Panc1 (cell line): Measurements from ENCODE around the gene PIGV. TPM values are rescaled to one million over a fixed set of nuclear protein-coding genes. Genes with fewer than 3 reads are reported as not detected.

Source experiments
- ATAC-seq: fragments of 200-7000 bp; cut with Tn5 transposase; 2 replicates; pipeline ENCODE4 v1.9.1; 2020; ENCODE audit warnings: mild to moderate bottlenecking, moderate library complexity
- BruUV-seq: library from RNA; stranded (reverse); fragments of 400-500 nt; replicated peaks from 2 replicates; lab custom pipeline; 2021; lab: Mats Ljungman, UMichigan
- CTCF ChIA-PET: fragments of 300-600 bp; sonication (Branson Sonifier 250); formaldehyde crosslinking; loops from one replicate; lab custom pipeline; 2022; ENCODE audit warnings: antibody characterized with exemption; lab: Charles Lee
- POLR2A ChIA-PET: fragments of 300-600 bp; sonication (Branson Sonifier 250); formaldehyde crosslinking; loops from one replicate; lab custom pipeline; 2022; ENCODE audit warnings: antibody characterized with exemption; lab: Charles Lee
- DNase-seq: peaks from one replicate; pipeline ENCODE4 v3.0.0-alpha.2; 2010; ENCODE audit warnings: low read depth, low spot score
- H3K27ac ChIP-seq: 2 replicates; pipeline ENCODE4 v1.5.1; 2011; ENCODE audit warnings: mild to moderate bottlenecking, low read length, inconsistent platforms
- H3K27me3 ChIP-seq: fragments of 200-500 bp; sonication (Bioruptor generic); 2 replicates; pipeline ENCODE4 v1.6.0; 2014; ENCODE audit warnings: low read length, inconsistent platforms; ENCODE audit not compliant: control insufficient read depth, insufficient read depth
- H3K36me3 ChIP-seq: fragments of 200-500 bp; sonication (Bioruptor generic); 2 replicates; pipeline ENCODE4 v1.5.1; 2014; ENCODE audit warnings: inconsistent platforms, mild to moderate bottlenecking, low read length, moderate library complexity; ENCODE audit not compliant: control insufficient read depth, insufficient read depth
- H3K4me1 ChIP-seq: 2 replicates; pipeline ENCODE4 v1.5.1; 2011; ENCODE audit warnings: inconsistent platforms, mild to moderate bottlenecking, low read length, moderate library complexity; ENCODE audit not compliant: control insufficient read depth, insufficient read depth
- H3K4me3 ChIP-seq, 2 experiments: 2 replicates each; pipeline ENCODE4 v1.5.1; 2011 to 2012; ENCODE audit warnings: low read depth in 2 of 2, low read length in 2 of 2, mild to moderate bottlenecking in 2 of 2, inconsistent platforms in 1 of 2, moderate library complexity in 1 of 2
- H3K9me3 ChIP-seq: fragments of 200-500 bp; sonication (Bioruptor generic); 2 replicates; pipeline ENCODE4 v1.5.1; 2014; ENCODE audit warnings: low read depth, mild to moderate bottlenecking, inconsistent platforms, low read length, moderate library complexity; ENCODE audit not compliant: control insufficient read depth, insufficient read depth
- POLR2AphosphoS5 ChIP-seq: IDR thresholded peaks from 2 replicates; pipeline ENCODE4 v1.6.1; 2012; ENCODE audit warnings: mild to moderate bottlenecking, low read depth, low read length, moderate library complexity
- SIN3A ChIP-seq: IDR thresholded peaks from 2 replicates; pipeline ENCODE4 v1.6.1; 2012; ENCODE audit warnings: low read depth, mild to moderate bottlenecking, low read length, moderate library complexity, borderline replicate concordance; ENCODE audit not compliant: insufficient read depth
- TCF7L2 ChIP-seq: IDR thresholded peaks from 2 replicates; pipeline ENCODE4 v1.6.1; 2011; ENCODE audit warnings: mild to moderate bottlenecking, low read depth, low read length, inconsistent platforms
- in situ Hi-C: cut with HindIII; loops from 2 replicates; pipeline ENCODE4 v1.10.0; 2016; ENCODE audit warnings: low sequenced_read_pairs, low pct_unique_long_range_greater_than_20kb
- intact Hi-C: fragments of 100-400 bp; cut with micrococcal nuclease; formaldehyde crosslinking; loops from one replicate; pipeline ENCODE4 v1.10.0; 2022; ENCODE audit not compliant: unreplicated experiment
- total RNA-seq: library from RNA; stranded (reverse); gene quantifications from one replicate; pipeline ENCODE4 v1.2.1, GENCODE V29; 2021; ENCODE audit not compliant: unreplicated experiment
- TF ChIP-seq, protein P1 (sequence below): fragments of 450-650 bp; IDR thresholded peaks from 2 replicates; pipeline ENCODE4 v1.5.1; 2017; ENCODE audit warnings: mild to moderate bottlenecking
- TF ChIP-seq, protein P2 (sequence below), 2 experiments: IDR thresholded peaks; 2 replicates each; pipeline ENCODE4 v1.6.1; 2011 to 2012; ENCODE audit warnings: low read depth in 2 of 2, control low read depth in 1 of 2, low read length in 1 of 2, mild to moderate bottlenecking in 1 of 2, moderate library complexity in 1 of 2; ENCODE audit not compliant: insufficient read depth in 1 of 2

The PIGV gene
- total RNA-seq, 1 experiment from 2014 or later = 20.1 TPM

GRCh38 chr1:26779098-26779668 lies 8.6 kb upstream of the PIGV start:
- DNase-seq = no peak
- Histone ChIP-seq H3K27ac (no peak overlapping the region), H3K4me3 (no peak overlapping the region), H3K9me3 (no peaks in the 10 kb centered on the region), H3K27me3 (no peaks in the 10 kb centered on the region), H3K36me3 (peaks cover 43% of the 10 kb centered on the region), H3K4me1 (peaks cover 27% of the 10 kb centered on the region)
- TF ChIP-seq TCF7L2 (no peak), SIN3A (no peak), POLR2AphosphoS5 (no peak)
- TF ChIP-seq, protein P1, sequence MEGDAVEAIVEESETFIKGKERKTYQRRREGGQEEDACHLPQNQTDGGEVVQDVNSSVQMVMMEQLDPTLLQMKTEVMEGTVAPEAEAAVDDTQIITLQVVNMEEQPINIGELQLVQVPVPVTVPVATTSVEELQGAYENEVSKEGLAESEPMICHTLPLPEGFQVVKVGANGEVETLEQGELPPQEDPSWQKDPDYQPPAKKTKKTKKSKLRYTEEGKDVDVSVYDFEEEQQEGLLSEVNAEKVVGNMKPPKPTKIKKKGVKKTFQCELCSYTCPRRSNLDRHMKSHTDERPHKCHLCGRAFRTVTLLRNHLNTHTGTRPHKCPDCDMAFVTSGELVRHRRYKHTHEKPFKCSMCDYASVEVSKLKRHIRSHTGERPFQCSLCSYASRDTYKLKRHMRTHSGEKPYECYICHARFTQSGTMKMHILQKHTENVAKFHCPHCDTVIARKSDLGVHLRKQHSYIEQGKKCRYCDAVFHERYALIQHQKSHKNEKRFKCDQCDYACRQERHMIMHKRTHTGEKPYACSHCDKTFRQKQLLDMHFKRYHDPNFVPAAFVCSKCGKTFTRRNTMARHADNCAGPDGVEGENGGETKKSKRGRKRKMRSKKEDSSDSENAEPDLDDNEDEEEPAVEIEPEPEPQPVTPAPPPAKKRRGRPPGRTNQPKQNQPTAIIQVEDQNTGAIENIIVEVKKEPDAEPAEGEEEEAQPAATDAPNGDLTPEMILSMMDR = no peak
- TF ChIP-seq, protein P2, sequence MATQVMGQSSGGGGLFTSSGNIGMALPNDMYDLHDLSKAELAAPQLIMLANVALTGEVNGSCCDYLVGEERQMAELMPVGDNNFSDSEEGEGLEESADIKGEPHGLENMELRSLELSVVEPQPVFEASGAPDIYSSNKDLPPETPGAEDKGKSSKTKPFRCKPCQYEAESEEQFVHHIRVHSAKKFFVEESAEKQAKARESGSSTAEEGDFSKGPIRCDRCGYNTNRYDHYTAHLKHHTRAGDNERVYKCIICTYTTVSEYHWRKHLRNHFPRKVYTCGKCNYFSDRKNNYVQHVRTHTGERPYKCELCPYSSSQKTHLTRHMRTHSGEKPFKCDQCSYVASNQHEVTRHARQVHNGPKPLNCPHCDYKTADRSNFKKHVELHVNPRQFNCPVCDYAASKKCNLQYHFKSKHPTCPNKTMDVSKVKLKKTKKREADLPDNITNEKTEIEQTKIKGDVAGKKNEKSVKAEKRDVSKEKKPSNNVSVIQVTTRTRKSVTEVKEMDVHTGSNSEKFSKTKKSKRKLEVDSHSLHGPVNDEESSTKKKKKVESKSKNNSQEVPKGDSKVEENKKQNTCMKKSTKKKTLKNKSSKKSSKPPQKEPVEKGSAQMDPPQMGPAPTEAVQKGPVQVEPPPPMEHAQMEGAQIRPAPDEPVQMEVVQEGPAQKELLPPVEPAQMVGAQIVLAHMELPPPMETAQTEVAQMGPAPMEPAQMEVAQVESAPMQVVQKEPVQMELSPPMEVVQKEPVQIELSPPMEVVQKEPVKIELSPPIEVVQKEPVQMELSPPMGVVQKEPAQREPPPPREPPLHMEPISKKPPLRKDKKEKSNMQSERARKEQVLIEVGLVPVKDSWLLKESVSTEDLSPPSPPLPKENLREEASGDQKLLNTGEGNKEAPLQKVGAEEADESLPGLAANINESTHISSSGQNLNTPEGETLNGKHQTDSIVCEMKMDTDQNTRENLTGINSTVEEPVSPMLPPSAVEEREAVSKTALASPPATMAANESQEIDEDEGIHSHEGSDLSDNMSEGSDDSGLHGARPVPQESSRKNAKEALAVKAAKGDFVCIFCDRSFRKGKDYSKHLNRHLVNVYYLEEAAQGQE (IDR thresholded peaks at IDR 0.05; ENCODE audit: insufficient read depth in 1 of 2, low read depth in 2 of 2, low read length in 1 of 2) = no peak
- ATAC-seq = no peak
- in situ Hi-C loops (no loop called here), intact Hi-C loops (no loop called here)
- CTCF ChIA-PET = interaction anchor here (1.1 kb wide), 1 partner anchor 9 kb away, joined by 4 read pairs; no protein-coding TSS in a partner anchor
- no TSS peak for BruUV-seq
- POLR2A ChIA-PET = no interaction called here

DNA sequence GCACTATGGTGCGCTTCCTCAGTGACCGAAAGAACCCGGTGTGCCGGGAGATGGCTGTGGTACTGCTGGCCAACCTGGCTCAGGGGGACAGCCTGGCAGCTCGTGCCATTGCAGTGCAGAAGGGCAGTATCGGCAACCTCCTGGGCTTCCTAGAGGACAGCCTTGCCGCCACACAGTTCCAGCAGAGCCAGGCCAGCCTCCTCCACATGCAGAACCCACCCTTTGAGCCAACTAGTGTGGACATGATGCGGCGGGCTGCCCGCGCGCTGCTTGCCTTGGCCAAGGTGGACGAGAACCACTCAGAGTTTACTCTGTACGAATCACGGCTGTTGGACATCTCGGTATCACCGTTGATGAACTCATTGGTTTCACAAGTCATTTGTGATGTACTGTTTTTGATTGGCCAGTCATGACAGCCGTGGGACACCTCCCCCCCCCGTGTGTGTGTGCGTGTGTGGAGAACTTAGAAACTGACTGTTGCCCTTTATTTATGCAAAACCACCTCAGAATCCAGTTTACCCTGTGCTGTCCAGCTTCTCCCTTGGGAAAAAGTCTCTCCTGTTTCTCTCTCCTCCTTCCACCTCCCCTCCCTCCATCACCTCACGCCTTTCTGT lies 7.3 kb upstream of the PIGV start:
- no peak overlapping the region for H3K4me3 ChIP-seq
- no peak for DNase-seq
- H3K27me3 ChIP-seq = no peaks in the 10 kb centered on the region
- ATAC-seq = 0 out of 2 replicates have a peak, but pooled peaks have one; percentile 7
- in situ Hi-C loops = no loop called here
- intact Hi-C loops = no loop called here
- H3K36me3 ChIP-seq = peaks cover 35% of the 10 kb centered on the region
- POLR2A ChIA-PET = interaction anchor here (0.6 kb wide), 1 partner anchor 67 kb away, joined by 3 read pairs; no protein-coding TSS in a partner anchor
- CTCF ChIA-PET = interaction anchor here (0.7 kb wide), 1 partner anchor 14 kb away, joined by 8 read pairs; no protein-coding TSS in a partner anchor
- peaks cover 40% of the 10 kb centered on the region for H3K4me1 ChIP-seq
- TF ChIP-seq POLR2AphosphoS5 (no peak), SIN3A (no peak), TCF7L2 (no peak)
- TF ChIP-seq, protein P2 (IDR thresholded peaks at IDR 0.05; ENCODE audit: insufficient read depth in 1 of 2, low read depth in 2 of 2, low read length in 1 of 2) = no peak
- TF ChIP-seq, protein P1 = no peak
- H3K27ac ChIP-seq = no peak overlapping the region
- H3K9me3 ChIP-seq = no peaks in the 10 kb centered on the region
- no TSS peak for BruUV-seq
